A673 (cell line): ENCODE data around the gene TMEM45B.
A peak's percentile ranks its signal among the peaks of the same experiment; 100 is the strongest.

Experiments
- EZH2 ChIP-seq: fragments of 200-600 bp; sonication (generic); IDR thresholded peaks from 2 replicates; pipeline ENCODE4 v1.6.1; 2017; ENCODE audit warnings: borderline replicate concordance, low read depth, mild to moderate bottlenecking, mixed read lengths, antibody characterized with exemption, low read length; ENCODE audit not compliant: poor library complexity, severe bottlenecking
- TF ChIP-seq, protein P1 (sequence below): fragments of 300-800, 200-600 bp; sonication (generic); conservative IDR thresholded peaks from 2 replicates; pipeline ENCODE4 v1.5.1; 2017; ENCODE audit warnings: low read depth, mild to moderate bottlenecking, antibody characterized with exemption, low read length, moderate library complexity, mixed read lengths

DNA sequence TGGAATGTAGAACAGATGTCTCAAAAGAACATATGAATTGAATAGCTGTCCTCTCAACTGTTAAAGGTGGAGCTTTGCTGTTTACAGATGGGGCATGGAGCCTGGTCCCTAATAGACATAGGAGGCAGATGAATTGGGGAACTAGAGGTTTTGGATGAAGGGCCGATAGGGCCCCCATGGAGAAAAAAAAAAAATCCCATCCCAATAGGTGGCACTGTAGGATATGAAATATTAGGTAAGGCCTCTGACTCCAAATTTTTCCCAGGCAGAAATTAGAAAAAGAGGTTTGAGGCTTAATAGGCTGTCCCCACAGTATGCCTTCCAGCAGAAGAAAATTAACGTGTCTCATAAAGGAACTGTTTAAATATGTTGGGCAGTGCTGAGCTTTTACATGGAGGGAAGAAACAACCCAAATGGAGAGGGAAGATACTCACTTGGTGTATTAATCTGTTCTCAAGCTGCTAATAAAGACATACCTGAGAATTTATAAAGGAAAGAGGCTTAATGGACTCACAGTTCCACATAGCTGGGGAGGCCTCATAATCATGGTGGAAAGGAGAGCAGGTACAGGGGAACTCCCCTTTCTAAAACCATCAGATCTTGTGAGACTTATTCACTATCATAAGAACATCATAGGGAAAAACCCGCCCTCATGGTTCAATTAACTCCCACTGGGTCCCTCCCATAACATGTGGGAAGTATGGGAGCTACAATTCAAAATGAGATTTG lies 30.1 kb upstream of the TMEM45B start:
- TF ChIP-seq EZH2: no peak
- TF ChIP-seq, protein P1, sequence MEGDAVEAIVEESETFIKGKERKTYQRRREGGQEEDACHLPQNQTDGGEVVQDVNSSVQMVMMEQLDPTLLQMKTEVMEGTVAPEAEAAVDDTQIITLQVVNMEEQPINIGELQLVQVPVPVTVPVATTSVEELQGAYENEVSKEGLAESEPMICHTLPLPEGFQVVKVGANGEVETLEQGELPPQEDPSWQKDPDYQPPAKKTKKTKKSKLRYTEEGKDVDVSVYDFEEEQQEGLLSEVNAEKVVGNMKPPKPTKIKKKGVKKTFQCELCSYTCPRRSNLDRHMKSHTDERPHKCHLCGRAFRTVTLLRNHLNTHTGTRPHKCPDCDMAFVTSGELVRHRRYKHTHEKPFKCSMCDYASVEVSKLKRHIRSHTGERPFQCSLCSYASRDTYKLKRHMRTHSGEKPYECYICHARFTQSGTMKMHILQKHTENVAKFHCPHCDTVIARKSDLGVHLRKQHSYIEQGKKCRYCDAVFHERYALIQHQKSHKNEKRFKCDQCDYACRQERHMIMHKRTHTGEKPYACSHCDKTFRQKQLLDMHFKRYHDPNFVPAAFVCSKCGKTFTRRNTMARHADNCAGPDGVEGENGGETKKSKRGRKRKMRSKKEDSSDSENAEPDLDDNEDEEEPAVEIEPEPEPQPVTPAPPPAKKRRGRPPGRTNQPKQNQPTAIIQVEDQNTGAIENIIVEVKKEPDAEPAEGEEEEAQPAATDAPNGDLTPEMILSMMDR: peak; percentile 45
